ENCODE data around the gene RASSF1.

DNA sequence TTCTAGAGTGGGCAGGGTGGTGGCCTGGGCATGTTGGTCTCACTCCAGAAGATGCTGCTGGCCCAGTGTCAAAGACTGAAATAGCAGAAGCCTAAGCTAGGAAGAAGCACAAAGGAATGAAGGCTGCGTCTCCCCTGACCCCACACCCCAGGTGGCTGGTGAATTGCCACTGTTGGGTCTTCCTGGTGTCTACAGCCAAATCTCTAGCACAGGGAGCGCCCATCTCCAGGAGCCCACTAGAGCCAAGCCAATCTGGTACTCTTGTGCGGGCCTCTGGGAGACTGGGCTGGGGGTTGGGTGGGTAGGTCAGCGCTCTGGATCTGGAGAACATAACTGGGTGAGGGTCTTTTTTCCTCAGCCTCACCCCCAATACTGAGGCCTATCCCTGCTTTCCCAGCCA is 13.5 kb downstream of the RASSF1 start:
- TF ChIP-seq, protein P1, sequence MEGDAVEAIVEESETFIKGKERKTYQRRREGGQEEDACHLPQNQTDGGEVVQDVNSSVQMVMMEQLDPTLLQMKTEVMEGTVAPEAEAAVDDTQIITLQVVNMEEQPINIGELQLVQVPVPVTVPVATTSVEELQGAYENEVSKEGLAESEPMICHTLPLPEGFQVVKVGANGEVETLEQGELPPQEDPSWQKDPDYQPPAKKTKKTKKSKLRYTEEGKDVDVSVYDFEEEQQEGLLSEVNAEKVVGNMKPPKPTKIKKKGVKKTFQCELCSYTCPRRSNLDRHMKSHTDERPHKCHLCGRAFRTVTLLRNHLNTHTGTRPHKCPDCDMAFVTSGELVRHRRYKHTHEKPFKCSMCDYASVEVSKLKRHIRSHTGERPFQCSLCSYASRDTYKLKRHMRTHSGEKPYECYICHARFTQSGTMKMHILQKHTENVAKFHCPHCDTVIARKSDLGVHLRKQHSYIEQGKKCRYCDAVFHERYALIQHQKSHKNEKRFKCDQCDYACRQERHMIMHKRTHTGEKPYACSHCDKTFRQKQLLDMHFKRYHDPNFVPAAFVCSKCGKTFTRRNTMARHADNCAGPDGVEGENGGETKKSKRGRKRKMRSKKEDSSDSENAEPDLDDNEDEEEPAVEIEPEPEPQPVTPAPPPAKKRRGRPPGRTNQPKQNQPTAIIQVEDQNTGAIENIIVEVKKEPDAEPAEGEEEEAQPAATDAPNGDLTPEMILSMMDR (conservative IDR thresholded peaks at IDR 0.05; ENCODE audit: low read length): no peak
- TF ChIP-seq EZH2phosphoT487 (IDR thresholded peaks at IDR 0.05; ENCODE audit: borderline replicate concordance, low read depth, low read length): no peak
